MM.1S (cell line): ENCODE measurements around the gene ITGB3.

Source experiments
- DNase-seq: peaks from one replicate; pipeline ENCODE4 v3.0.0-alpha.2; 2015
- H2AFZ ChIP-seq: fragments of 300-600 bp; sonication (generic); 2 replicates; pipeline ENCODE4 v1.6.0; 2016; ENCODE audit warnings: antibody characterized with exemption, low read length
- H3F3A ChIP-seq: fragments of 300-600 bp; sonication (generic); 2 replicates; pipeline ENCODE4 v1.6.1; 2016; ENCODE audit warnings: mild to moderate bottlenecking, antibody characterized with exemption, low read length, moderate library complexity, mixed read lengths; ENCODE audit not compliant: insufficient read depth
- H3K27ac ChIP-seq: fragments of 300-600 bp; sonication (generic); 2 replicates; pipeline ENCODE4 v1.5.1; 2016; ENCODE audit warnings: mild to moderate bottlenecking, low read length
- H3K27me3 ChIP-seq: fragments of 300-600 bp; sonication (generic); replicated peaks from 2 replicates; pipeline ENCODE4 v1.6.0; 2016; ENCODE audit warnings: low read length; ENCODE audit not compliant: insufficient read depth
- H3K36me3 ChIP-seq: fragments of 300-600 bp; sonication (generic); replicated peaks from 2 replicates; pipeline ENCODE4 v1.6.1; 2016; ENCODE audit warnings: mild to moderate bottlenecking, low read length, mixed read lengths; ENCODE audit not compliant: insufficient read depth
- H3K4me1 ChIP-seq: fragments of 300-600 bp; sonication (generic); 2 replicates; pipeline ENCODE4 v1.6.1; 2016; ENCODE audit warnings: low read length, mixed read lengths
- H3K4me2 ChIP-seq: fragments of 300-600 bp; sonication (generic); 2 replicates; pipeline ENCODE4 v1.6.0; 2016; ENCODE audit warnings: low read depth, low read length
- H3K4me3 ChIP-seq: fragments of 300-600 bp; sonication (generic); 2 replicates; pipeline ENCODE4 v1.5.1; 2016; ENCODE audit warnings: low read length, mixed read lengths
- H3K79me2 ChIP-seq: fragments of 300-600 bp; sonication (generic); 2 replicates; pipeline ENCODE4 v1.6.1; 2016; ENCODE audit warnings: mixed run types, low read length, mixed read lengths
- H3K9ac ChIP-seq: fragments of 300-600 bp; sonication (generic); 2 replicates; pipeline ENCODE4 v1.6.1; 2016; ENCODE audit warnings: low read length, mixed read lengths
- H3K9me2 ChIP-seq: fragments of 300-600 bp; sonication (generic); replicated peaks from 2 replicates; pipeline ENCODE4 v1.6.1; 2016; ENCODE audit warnings: mild to moderate bottlenecking, low read length, mixed read lengths; ENCODE audit not compliant: insufficient read depth
- H3K9me3 ChIP-seq: fragments of 300-600 bp; sonication (generic); replicated peaks from 2 replicates; pipeline ENCODE4 v1.6.1; 2016; ENCODE audit warnings: mild to moderate bottlenecking, low read length, mixed read lengths; ENCODE audit not compliant: insufficient read depth
- H4K20me1 ChIP-seq: fragments of 300-600 bp; sonication (generic); 2 replicates; pipeline ENCODE4 v1.6.1; 2016; ENCODE audit warnings: mild to moderate bottlenecking, low read length, moderate library complexity, mixed read lengths; ENCODE audit not compliant: insufficient read depth
- EZH2 ChIP-seq: fragments of 300-600 bp; sonication (generic); optimal IDR thresholded peaks from 2 replicates; pipeline ENCODE3; 2017; ENCODE audit warnings: low read depth, mild to moderate bottlenecking, antibody characterized with exemption, low read length, mixed read lengths
- EZH2phosphoT487 ChIP-seq: fragments of 300-600 bp; sonication (generic); IDR thresholded peaks from 2 replicates; pipeline ENCODE4 v1.6.1; 2018; ENCODE audit warnings: antibody characterized with exemption, low read length
- TF ChIP-seq, protein P1 (sequence below): fragments of 300-600 bp; sonication (generic); IDR thresholded peaks from 2 replicates; pipeline ENCODE4 v1.5.1; 2016; ENCODE audit warnings: antibody characterized with exemption, low read length, mixed read lengths

ITGB3 gene

GRCh38 chr17:47270946-47271705 lies 17.5 kb downstream of the ITGB3 start:
- Histone ChIP-seq H3K36me3 (no peaks in the 10 kb centered on the region), H3F3A (no peaks in the 10 kb centered on the region), H3K27me3 (no peaks in the 10 kb centered on the region), H3K4me3 (no peak overlapping the region), H2AFZ (no peak overlapping the region), H3K9ac (no peak overlapping the region), H4K20me1 (no peaks in the 10 kb centered on the region), H3K27ac (no peak overlapping the region), H3K4me2 (no peak overlapping the region), H3K9me3 (no peaks in the 10 kb centered on the region), H3K79me2 (no peaks in the 10 kb centered on the region), H3K4me1 (0 out of 2 replicates have a peak, but pooled peaks cover 6% of the 10 kb centered on the region), H3K9me2 (no peaks in the 10 kb centered on the region)
- TF ChIP-seq, protein P1, sequence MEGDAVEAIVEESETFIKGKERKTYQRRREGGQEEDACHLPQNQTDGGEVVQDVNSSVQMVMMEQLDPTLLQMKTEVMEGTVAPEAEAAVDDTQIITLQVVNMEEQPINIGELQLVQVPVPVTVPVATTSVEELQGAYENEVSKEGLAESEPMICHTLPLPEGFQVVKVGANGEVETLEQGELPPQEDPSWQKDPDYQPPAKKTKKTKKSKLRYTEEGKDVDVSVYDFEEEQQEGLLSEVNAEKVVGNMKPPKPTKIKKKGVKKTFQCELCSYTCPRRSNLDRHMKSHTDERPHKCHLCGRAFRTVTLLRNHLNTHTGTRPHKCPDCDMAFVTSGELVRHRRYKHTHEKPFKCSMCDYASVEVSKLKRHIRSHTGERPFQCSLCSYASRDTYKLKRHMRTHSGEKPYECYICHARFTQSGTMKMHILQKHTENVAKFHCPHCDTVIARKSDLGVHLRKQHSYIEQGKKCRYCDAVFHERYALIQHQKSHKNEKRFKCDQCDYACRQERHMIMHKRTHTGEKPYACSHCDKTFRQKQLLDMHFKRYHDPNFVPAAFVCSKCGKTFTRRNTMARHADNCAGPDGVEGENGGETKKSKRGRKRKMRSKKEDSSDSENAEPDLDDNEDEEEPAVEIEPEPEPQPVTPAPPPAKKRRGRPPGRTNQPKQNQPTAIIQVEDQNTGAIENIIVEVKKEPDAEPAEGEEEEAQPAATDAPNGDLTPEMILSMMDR: no peak
- no peak for TF ChIP-seq EZH2phosphoT487
- DNase-seq: no peak

DNA sequence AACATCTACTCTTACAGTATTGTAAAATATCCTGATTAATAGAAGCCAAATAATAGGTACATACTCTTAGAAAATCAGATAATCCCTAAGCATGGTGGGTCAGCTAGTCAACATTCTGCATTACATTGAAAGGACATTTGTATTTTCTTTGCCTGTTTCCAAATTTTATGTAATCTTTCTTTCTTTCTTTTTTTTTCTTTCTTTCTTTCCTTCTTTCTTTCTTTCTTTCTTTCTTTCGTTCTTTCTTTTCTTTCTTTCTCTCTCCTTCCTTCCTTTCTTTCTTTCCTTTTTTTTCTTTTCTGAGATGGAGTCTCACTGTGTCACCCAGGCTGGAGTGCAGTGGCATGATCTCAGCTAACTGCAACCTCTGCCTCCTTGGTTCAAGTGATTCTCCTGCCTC lies 18.9 kb downstream of the ITGB3 start:
- Histone ChIP-seq H3K27me3 (no peaks in the 10 kb centered on the region), H3K9me2 (no peaks in the 10 kb centered on the region), H3K9ac (no peak overlapping the region), H2AFZ (no peak overlapping the region), H3K36me3 (no peaks in the 10 kb centered on the region), H3K79me2 (no peaks in the 10 kb centered on the region), H3F3A (no peaks in the 10 kb centered on the region), H3K27ac (no peak overlapping the region), H3K4me3 (no peak overlapping the region), H3K4me2 (no peak overlapping the region), H3K4me1 (0 out of 2 replicates have a peak, but pooled peaks cover 6% of the 10 kb centered on the region), H3K9me3 (no peaks in the 10 kb centered on the region), H4K20me1 (no peaks in the 10 kb centered on the region)
- DNase-seq: no peak
- no peak for TF ChIP-seq EZH2phosphoT487
- TF ChIP-seq, protein P1: no peak
- TF ChIP-seq EZH2: no peak

DNA sequence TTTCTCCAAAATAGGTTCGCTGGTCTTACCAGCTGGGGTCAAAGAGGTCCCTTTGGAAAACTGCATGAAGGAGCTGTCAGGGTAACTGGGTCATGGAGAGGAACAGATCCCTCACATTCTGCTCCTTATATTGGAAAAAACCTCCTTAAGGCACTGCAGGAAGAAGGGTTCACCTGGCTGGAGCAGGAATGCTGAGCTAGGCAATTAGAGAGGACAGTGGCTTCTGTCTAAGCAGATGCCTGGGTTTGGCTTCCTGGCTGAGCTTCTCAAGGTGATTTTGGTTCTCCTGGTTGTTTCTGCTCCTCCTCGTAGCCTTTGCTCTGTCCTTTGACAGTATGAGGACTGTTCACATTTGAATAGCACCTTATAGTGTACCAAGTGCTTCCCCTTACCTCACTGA lies 19.6 kb downstream of the ITGB3 start:
- no peaks in the 10 kb centered on the region for H3K9me3 ChIP-seq
- no peak overlapping the region for H3K4me2 ChIP-seq
- peaks cover 11% of the 10 kb centered on the region for H3K4me1 ChIP-seq
- H3K4me3 ChIP-seq: no peak overlapping the region
- H2AFZ ChIP-seq: 0 out of 2 replicates have a peak overlapping the region, but pooled peaks have one; percentile 16
- no peak for DNase-seq
- no peaks in the 10 kb centered on the region for H3K79me2 ChIP-seq
- TF ChIP-seq, protein P1: no peak
- TF ChIP-seq EZH2phosphoT487 (no peak), EZH2 (no peak)
- H3F3A ChIP-seq: no peaks in the 10 kb centered on the region
- H3K9ac ChIP-seq: no peak overlapping the region
- H4K20me1 ChIP-seq: no peaks in the 10 kb centered on the region
- H3K9me2 ChIP-seq: no peaks in the 10 kb centered on the region
- H3K36me3 ChIP-seq: no peaks in the 10 kb centered on the region
- no peaks in the 10 kb centered on the region for H3K27me3 ChIP-seq
- no peak overlapping the region for H3K27ac ChIP-seq
